Activated naive CD4-positive, alpha-beta T cell treated with anti-CD3 and anti-CD28 coated beads, Interleukin-2, amount 50 U/mL, for 72 hours (primary cell): ENCODE measurements around the gene PITHD1. TPM values are rescaled to one million over a fixed set of nuclear protein-coding genes. Genes with fewer than 3 reads are reported as not detected.
"Not testable (repeated sequence)": the region's sequence is repeated elsewhere in the genome, so short reads cannot be mapped to it uniquely, and the experiment has no call there.

Experiments
- ATAC-seq, 2 donors: fragments of 150-1000 bp; cut with Tn5 transposase; 2 replicates each; pipeline ENCODE4 v1.10.0; 2021; ENCODE audit warnings: mild to moderate bottlenecking in 2 of 2, moderate library complexity in 2 of 2
- DNase-seq, 2 donors: peaks; one replicate each; pipeline ENCODE4 v3.0.0; 2021 to 2022; ENCODE audit warnings: low spot score in 2 of 2
- H3K27ac Mint-ChIP-seq, 2 donors: one replicate each; pipeline ENCODE4 v1.8.0; 2022; ENCODE audit warnings: mild to moderate bottlenecking in 2 of 2, mixed read lengths in 2 of 2
- H3K36me3 Mint-ChIP-seq, 2 donors: one replicate each; pipeline ENCODE4 v1.8.0; 2022; ENCODE audit warnings: mixed read lengths in 2 of 2
- H3K9me3 Mint-ChIP-seq, 2 donors: one replicate each; pipeline ENCODE4 v1.8.0; 2022; ENCODE audit warnings: mixed read lengths in 2 of 2
- total RNA-seq, 2 donors: library from RNA; stranded (reverse); gene quantifications; one replicate each; pipeline ENCODE4 v1.2.3, GENCODE V29; 2022

Gene PITHD1, protein sequence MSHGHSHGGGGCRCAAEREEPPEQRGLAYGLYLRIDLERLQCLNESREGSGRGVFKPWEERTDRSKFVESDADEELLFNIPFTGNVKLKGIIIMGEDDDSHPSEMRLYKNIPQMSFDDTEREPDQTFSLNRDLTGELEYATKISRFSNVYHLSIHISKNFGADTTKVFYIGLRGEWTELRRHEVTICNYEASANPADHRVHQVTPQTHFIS
- 10 to 100 TPM; 68.6 to 94.7 TPM for total RNA-seq

DNA sequence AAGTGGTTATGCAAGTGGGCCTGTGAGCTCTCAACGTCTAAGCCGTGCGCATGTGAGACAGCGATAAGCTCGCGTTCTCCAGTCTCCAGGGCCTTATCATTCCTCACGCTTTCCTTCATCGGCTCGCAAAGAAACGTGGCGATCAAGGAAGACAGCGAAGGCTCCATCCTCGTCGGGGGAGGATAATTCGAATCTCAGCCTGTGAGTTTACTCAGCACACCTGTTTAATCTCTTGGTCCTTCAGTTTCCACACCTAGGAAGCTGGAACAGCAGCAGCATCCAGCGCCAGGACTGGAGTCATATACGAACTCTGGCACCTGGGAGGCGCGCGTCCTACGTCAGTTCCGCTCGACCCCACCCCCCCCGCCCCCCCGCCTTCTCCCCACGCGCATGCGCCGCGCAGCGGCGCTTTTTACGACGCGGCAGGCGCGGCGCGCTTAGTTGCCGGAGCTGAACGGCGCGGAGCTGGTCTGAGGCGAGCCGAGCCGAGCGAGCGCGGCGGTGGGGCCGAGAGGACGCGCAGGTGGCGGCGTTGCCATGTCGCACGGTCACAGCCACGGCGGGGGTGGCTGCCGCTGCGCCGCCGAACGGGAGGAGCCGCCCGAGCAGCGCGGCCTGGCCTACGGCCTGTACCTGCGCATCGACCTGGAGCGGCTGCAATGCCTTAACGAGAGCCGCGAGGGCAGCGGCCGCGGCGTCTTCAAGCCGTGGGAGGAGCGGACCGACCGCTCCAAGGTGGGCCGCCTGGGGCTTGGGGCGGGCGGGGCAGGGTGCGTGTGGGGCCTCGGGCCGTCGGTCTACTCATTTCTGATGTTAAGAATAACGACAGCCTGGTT, at the start of gene PITHD1:
PITHD1 (plus strand) TSS at position 440 of the 836 bp plus-strand sequence; CDS start at position 538, 98 bp downstream.
- ATAC-seq (peak; percentile 84 to 88), DNase-seq (peak; percentile 79 to 85)
- H3K9me3 Mint-ChIP-seq, result no peaks in the 10 kb centered on the region
- H3K36me3 Mint-ChIP-seq, result peaks cover 5 to 16% of the 10 kb centered on the region in 2 donors
- peak within 1 kb of the TSS; percentile 81 to 87 for H3K27ac Mint-ChIP-seq

DNA sequence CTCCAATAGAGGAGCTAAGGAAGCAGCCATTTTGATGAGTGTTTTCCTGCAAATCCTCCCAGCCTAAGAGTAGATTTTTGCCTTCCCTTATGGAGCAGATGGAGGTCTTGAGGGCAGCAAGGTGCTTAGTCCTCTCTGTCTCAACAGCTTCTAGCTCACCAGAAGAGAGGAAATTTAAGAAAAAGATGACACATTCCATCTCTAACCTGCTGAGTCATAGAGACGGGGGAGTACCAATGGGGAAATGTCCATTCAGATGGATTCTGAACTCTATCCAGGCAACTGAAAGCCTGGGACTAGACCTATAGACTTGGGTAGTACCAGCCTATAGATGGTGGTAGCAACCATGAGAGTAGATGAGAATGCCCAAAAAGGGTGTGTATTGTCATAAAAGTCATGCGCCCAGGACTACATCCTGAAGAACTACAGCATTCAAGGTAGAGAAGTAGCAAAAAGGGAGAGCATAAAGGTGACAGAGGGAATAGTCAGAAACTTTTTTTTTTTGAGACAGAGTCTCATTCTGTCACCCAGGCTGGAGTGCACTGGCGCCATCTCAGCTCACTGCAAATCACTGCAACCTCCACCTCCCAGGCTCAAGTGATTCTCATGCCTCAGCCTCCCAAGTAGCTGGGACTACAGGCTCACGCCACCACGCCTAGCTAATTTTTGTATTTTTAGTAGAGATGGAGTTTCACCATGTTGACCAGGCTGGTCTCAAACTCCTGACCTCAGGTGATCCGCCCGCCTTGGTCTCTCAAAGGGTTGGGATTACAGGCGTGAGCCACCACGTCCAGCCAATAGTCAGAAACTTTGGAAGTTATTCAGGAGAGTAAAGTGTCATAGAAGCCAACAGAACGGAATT, 45.6 kb upstream of the PITHD1 start:
- Mint-ChIP-seq H3K9me3 (no peaks in the 10 kb centered on the region), H3K36me3 (peaks cover 0 to 13% of the 10 kb centered on the region in 2 donors), H3K27ac (peak overlapping the region in 1 of 2 donors; percentile 22)
- ATAC-seq, result no peak
- DNase-seq, result no peak

DNA sequence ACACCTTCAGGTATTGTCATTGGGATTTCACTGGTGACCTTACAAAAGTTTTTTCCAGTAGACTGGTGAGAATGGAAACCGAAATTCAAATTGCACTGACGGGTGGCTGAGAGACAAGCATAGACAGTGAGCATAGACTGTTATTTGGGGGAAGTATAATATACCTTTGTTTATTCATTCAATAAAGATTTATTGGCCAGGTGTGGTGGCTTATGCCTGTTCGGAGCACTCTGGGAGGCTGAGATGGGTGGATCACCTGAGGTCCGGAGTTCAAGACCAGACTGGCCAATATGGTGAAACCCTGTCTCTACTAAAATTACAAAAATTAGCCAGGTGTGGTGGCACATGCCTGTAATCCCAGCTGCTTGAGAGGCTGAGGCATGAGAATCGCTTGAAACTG, 44.9 kb upstream of the PITHD1 start:
- peaks cover 0 to 13% of the 10 kb centered on the region in 2 donors for H3K36me3 Mint-ChIP-seq
- not testable (repeated sequence) for DNase-seq, ATAC-seq, H3K27ac Mint-ChIP-seq, H3K9me3 Mint-ChIP-seq

DNA sequence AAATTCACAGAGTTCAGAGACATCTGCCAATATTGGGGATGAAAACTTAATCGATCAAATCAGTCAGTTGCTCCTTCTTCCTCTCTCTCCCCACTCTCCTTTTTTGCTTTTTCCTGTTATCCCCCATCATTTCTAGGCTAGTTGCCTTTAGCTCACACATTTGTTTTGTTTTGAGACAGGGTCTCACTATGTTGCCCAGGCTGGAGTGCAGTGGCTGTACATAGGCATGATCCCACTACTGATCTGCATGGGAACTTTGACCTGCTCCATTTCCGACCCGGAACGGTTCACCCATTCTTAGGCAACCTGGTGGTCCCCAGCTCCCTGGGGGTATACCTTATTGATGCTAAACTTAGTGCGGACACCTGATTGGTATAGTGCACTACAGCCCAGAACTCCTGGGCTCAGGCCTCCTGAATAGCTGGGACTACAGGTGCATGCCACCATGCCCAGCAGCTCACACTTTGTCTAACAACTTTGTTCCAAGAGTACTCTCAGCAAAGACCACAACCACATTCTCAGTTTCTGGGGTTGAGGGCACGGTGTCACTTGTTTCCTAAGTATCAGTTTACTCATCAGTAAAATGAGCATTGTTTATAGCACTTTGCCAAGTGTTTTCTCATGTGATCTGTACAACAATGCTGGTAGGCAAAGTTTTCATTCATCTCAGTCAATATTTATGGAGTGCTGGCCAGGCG, 41.6 kb upstream of the PITHD1 start:
- peak in 1 of 2 donors; percentile 26 for DNase-seq
- peaks cover 0 to 13% of the 10 kb centered on the region in 2 donors for H3K36me3 Mint-ChIP-seq
- peak; percentile 73 to 92 for ATAC-seq

DNA sequence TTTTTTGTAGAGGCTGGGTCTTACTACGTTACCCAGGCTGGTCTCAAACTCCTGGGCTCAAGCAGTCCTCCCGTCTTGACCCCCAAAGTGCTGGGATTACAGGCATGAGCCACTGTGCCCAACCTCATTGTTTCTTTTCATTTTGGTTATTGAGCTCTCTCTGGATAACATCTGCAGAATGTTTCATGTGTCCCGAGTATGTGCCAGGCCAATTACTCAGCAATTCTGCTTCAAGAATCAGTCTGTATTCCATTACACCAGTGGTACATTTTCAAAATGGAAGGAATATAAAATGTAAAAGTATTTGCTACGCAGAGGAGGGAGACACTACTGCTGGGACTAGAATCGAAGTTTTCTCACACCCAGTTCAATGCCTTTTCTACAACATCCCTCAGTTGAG, 36.6 kb upstream of the PITHD1 start:
- H3K9me3 Mint-ChIP-seq, result no peaks in the 10 kb centered on the region
- H3K36me3 Mint-ChIP-seq, result peaks cover 11 to 17% of the 10 kb centered on the region in 2 donors
- no peak for ATAC-seq
- peak overlapping the region in 1 of 2 donors; percentile 82 for H3K27ac Mint-ChIP-seq
- DNase-seq, result no peak

More for the DNA sequence above, 41.6 kb upstream of the PITHD1 start:
- Mint-ChIP-seq H3K27ac (peak overlapping the region in 1 of 2 donors; percentile 40), H3K9me3 (no peaks in the 10 kb centered on the region)

DNA sequence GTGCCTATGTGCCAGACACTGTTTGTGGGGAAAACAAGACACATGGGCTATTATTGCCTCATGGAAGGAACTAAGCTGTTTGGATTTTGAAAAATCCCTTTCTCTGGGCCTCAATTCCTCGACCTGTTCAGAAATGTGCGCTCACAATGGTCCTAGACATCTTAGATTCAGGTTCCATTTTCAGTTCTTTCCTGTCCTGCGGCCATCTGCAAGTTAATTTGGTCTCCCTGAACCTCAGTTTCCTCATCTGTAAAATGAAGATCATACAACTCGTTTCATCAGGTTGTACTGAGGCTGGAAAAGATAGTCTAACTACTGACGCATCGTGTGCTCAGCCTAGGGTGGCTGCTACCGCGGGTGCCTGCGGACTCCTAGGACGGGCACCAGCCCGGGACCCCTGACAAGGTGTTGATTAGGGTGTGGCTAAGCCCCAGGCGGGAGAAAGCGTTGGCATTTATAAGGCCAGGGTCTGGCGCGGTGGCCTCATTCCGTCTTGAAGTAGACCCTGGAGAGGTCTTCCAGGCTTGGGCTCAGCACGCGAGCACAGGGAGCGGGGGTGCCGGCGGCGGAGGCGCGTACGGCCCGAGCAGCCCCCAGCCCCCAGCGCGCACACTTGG, 35.4 kb upstream of the PITHD1 start:
- H3K36me3 Mint-ChIP-seq, result peaks cover 15 to 17% of the 10 kb centered on the region in 2 donors

DNA sequence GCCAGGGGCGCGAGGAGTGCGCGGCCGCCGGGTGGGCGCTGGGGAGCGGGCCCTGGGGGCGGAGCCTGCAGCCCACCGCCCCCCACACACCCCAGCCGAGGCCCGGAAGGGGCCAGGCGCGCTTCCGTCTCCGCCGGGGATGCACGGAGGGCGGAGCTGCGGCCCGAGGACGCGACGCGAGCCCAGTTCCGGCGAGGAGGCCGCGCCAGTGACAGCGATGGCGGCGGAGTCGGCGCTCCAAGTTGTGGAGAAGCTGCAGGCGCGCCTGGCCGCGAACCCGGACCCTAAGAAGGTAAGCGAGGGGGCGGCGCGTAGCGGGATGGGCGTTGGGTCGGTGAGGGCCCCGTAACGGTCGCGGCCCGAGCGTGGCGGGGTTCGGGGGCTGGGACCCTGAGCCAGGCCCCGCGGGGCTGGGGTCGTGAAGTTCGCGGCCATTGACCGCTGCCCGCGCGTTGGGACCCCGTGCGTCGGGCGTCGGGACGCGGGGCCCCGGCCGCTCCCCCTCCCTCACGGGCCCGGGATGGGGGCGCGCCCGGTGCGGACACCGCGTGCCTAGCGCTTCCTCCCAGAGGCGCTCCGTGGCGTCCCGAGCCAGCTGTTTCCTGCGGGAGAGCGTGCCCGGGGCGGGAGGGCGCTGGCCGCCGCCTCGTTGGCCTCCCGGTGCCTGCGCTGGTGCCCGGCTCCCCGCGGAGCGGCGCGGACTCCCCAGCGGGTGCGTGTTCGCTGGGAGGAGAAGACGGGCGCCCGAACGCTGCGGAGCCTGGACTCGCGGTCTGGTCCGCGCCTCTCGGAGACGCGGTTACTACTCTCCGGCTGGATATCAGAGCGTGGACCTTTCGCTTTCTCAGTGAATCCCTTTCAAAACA, 34.7 kb upstream of the PITHD1 start, which contains the start of gene ELOA:
ELOA (plus strand) TSS at position 185 of the 866 bp plus-strand sequence; CDS start at position 218, 33 bp downstream.
- peak; percentile 74 to 78 for DNase-seq
- ATAC-seq, result peak; percentile 94 to 96
- no peaks in the 10 kb centered on the region for H3K9me3 Mint-ChIP-seq
- peaks cover 15 to 17% of the 10 kb centered on the region in 2 donors for H3K36me3 Mint-ChIP-seq
- peak within 1 kb of the TSS; percentile 82 to 90 for H3K27ac Mint-ChIP-seq

More for the DNA sequence above, 35.4 kb upstream of the PITHD1 start:
- Mint-ChIP-seq H3K9me3 (no peaks in the 10 kb centered on the region), H3K27ac (peak overlapping the region; percentile 82 to 90)
- DNase-seq, result no peak
- peak; percentile 41 to 51 for ATAC-seq

DNA sequence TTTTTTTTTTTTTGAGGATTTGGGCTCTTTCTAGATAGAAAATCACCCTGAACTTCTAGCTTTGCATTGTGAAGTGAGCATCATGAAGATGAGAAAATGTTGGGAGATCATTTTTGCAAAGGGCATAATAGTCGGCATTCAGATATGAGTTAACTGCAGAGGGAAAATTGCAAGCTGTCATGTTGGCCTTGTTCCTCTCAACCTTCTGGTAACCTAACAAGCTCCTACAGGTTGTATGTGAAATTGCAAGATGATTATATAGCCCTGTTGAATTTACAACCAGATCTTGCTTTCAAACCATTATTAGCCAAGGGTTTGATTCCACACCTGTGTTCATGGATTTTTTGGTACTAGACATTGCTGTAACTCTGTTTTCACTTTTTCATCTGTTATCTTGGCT, 32.7 kb upstream of the PITHD1 start:
- H3K36me3 Mint-ChIP-seq, result peaks cover 15 to 17% of the 10 kb centered on the region in 2 donors
- ATAC-seq (no peak), DNase-seq (no peak)
- no peaks in the 10 kb centered on the region for H3K9me3 Mint-ChIP-seq
- no peak overlapping the region for H3K27ac Mint-ChIP-seq

DNA sequence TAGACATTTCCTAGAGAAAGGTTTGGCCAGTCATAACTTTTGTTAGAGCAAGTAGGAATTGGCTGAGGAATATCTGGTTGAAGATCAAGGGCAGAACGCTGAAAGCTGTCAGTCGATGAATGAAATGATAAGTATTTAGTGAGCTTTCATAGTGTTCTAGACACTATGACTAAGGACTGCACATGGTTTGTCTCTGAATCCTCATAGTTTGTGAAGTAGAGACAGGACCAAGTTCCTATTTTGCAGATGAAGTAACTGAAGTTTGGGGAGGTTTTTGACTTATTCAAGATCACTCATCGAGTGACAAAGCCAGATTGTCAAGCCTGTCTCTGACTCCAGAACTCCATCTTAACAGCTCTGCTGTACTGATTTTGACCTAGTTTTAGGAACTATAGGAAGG, 30.2 kb upstream of the PITHD1 start:
- Mint-ChIP-seq H3K36me3 (peaks cover 20 to 24% of the 10 kb centered on the region in 2 donors), H3K27ac (no peak overlapping the region), H3K9me3 (no peaks in the 10 kb centered on the region)
- ATAC-seq (no peak), DNase-seq (no peak)

DNA sequence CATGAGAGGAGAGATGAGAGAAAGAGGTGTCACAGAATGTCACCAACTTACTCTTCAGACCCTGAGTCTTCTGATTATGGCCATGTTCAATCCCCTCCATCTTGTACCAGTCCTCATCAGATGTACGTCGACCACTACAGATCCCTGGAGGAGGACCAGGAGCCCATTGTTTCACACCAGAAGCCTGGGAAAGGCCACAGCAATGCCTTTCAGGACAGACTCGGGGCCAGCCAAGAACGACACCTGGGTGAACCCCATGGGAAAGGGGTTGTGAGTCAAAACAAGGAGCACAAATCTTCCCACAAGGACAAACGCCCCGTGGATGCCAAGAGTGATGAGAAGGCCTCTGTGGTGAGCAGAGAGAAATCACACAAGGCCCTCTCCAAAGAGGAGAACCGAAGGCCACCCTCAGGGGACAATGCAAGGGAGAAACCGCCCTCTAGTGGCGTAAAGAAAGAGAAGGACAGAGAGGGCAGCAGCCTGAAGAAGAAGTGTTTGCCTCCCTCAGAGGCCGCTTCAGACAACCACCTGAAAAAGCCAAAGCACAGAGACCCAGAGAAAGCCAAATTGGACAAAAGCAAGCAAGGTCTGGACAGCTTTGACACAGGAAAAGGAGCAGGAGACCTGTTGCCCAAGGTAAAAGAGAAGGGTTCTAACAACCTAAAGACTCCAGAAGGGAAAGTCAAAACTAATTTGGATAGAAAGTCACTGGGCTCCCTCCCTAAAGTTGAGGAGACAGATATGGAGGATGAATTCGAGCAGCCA, 27.0 kb upstream of the PITHD1 start:
- DNase-seq (peak in 1 of 2 donors; percentile 36), ATAC-seq (peak; percentile 54 to 78)
- H3K36me3 Mint-ChIP-seq, result peaks cover 23 to 30% of the 10 kb centered on the region in 2 donors
- H3K27ac Mint-ChIP-seq, result peak overlapping the region in 1 of 2 donors; percentile 66
- no peaks in the 10 kb centered on the region for H3K9me3 Mint-ChIP-seq

DNA sequence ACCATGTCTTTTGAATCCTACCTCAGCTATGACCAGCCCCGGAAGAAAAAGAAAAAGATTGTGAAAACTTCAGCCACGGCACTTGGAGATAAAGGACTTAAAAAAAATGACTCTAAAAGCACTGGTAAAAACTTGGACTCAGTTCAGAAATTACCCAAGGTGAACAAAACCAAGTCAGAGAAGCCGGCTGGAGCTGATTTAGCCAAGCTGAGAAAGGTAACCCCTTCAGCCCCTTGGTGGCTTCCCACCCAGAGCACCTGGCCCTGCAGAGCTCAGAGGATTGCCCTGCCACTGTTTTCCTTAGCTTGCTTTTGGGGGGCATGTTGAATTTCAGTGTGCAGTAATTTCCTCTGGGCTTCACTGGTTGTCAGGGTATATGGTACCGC, 26.4 kb upstream of the PITHD1 start:
- no peak for ATAC-seq
- no peak for DNase-seq
- Mint-ChIP-seq H3K27ac (peak overlapping the region in 1 of 2 donors; percentile 66), H3K36me3 (peaks cover 23 to 29% of the 10 kb centered on the region in 2 donors), H3K9me3 (no peaks in the 10 kb centered on the region)

DNA sequence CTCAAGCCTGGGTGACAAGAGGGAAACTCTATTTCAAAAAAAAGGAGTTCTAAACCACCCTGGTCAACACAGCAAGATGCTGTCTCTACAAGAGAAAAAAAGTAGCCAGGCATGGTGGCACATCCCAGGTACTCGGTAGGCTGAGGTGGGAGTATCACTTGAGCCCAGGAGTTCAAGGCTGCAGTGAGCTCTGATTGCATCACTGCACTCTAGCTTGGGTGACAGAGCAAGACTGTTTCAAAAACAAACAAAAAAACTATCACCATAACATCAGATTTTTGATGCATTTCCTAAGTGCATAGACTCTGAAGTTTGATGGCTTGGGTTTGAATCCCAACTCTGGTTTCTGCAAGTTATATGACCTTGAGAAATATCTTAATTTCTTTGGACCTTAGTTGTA, 25.3 kb upstream of the PITHD1 start:
- ATAC-seq (no peak), DNase-seq (no peak)
- no peaks in the 10 kb centered on the region for H3K9me3 Mint-ChIP-seq
- peaks cover 23 to 25% of the 10 kb centered on the region in 2 donors for H3K36me3 Mint-ChIP-seq
- H3K27ac Mint-ChIP-seq, result no peak overlapping the region

DNA sequence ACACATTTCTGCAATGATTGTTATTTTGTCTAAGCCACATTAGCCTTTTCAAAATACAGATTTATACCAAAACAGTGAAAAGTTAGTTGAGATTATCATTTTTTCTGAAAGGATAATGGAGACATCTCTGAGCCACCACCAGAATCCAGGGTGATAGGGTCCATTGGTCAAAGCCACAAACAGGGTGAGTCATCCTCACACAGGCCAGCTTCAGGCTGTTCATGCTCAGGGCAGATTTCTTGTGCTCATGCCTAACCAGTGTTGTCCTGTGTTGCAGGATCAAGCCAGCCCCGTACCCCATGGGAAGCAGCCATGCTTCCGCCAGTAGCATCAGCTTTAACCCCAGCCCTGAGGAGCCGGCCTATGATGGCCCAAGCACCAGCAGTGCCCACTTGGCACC, 21.5 kb upstream of the PITHD1 start:
- DNase-seq (no peak), ATAC-seq (peak in 1 of 2 donors; percentile 43)
- Mint-ChIP-seq H3K27ac (peak overlapping the region in 1 of 2 donors; percentile 60), H3K9me3 (no peaks in the 10 kb centered on the region), H3K36me3 (peaks cover 16 to 18% of the 10 kb centered on the region in 2 donors)

DNA sequence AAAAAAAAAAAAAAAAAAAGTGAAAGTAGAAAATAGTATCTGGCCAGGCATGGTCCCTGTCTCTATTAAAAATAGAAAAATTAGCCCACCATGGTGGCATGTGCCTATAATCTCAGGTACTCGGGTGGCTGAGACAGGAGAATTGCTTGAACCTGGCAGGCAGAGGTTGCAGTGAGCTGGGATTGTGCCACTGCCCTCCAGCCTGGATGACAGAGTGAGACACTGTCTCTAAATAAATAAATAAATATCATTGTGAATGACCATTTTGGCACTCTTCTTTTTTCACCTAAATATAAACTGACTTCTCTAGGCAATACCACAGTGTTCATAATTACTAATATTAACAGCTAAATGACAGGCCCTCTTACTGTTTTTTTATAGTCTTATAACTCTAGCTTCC, 20.4 kb upstream of the PITHD1 start:
- Mint-ChIP-seq H3K9me3 (no peaks in the 10 kb centered on the region), H3K36me3 (peaks cover 16% of the 10 kb centered on the region in 2 donors), H3K27ac (no peak overlapping the region)
- ATAC-seq (no peak), DNase-seq (no peak)
